T-helper 1 cell treated with Interleukin-12 subunit alpha and Interleukin-12 subunit beta and Interleukin-4 antibody, amounts not matched to agents 30 μg/mL and 1 μg/mL, for 36 hours (primary cell): ENCODE data around the gene GPER1.
"Not testable (repeated sequence)": the region's sequence is repeated elsewhere in the genome, so short reads cannot be mapped to it uniquely, and the experiment has no call there.

Source experiments
- H3K27ac Mint-ChIP-seq: one replicate; pipeline ENCODE4 v1.8.0; 2021; ENCODE audit warnings: mild to moderate bottlenecking, mixed read lengths
- H3K27me3 Mint-ChIP-seq: one replicate; pipeline ENCODE4 v1.8.0; 2021; ENCODE audit warnings: low read depth, mixed read lengths
- H3K36me3 Mint-ChIP-seq: one replicate; pipeline ENCODE4 v1.8.0; 2021; ENCODE audit warnings: low read depth, mixed read lengths
- H3K4me1 Mint-ChIP-seq: one replicate; pipeline ENCODE4 v1.8.0; 2021; ENCODE audit warnings: low read depth, mixed read lengths
- H3K4me3 Mint-ChIP-seq: one replicate; pipeline ENCODE4 v1.8.0; 2021; ENCODE audit warnings: mild to moderate bottlenecking, moderate library complexity, mixed read lengths
- H3K9me3 Mint-ChIP-seq: one replicate; pipeline ENCODE4 v1.8.0; 2021; ENCODE audit warnings: mixed read lengths

GPER1 gene

GRCh38 chr7:1071731-1072254 is 16.1 kb upstream of the GPER1 start:
- no peaks in the 10 kb centered on the region for H3K27me3 Mint-ChIP-seq
- H3K4me1 Mint-ChIP-seq, result no peaks in the 10 kb centered on the region
- H3K9me3 Mint-ChIP-seq, result peaks cover 8% of the 10 kb centered on the region
- H3K27ac Mint-ChIP-seq, result no peak overlapping the region
- H3K4me3 Mint-ChIP-seq, result no peak overlapping the region
- H3K36me3 Mint-ChIP-seq, result no peaks in the 10 kb centered on the region

- H3K9me3 Mint-ChIP-seq, result peaks cover 8% of the 10 kb centered on the region
- no peaks in the 10 kb centered on the region for H3K27me3 Mint-ChIP-seq
- no peak overlapping the region for H3K27ac Mint-ChIP-seq
Measured at GRCh38 chr7:1073142-1073977, 14.6 kb upstream of the GPER1 start.

GRCh38 chr7:1074018-1074417 is 13.9 kb upstream of the GPER1 start:
- not testable (repeated sequence) for H3K9me3 Mint-ChIP-seq, H3K27me3 Mint-ChIP-seq, H3K27ac Mint-ChIP-seq, H3K4me3 Mint-ChIP-seq, H3K36me3 Mint-ChIP-seq, H3K4me1 Mint-ChIP-seq

More at GRCh38 chr7:1073142-1073977, 14.6 kb upstream of the GPER1 start:
- Mint-ChIP-seq H3K4me3 (no peak overlapping the region), H3K4me1 (no peaks in the 10 kb centered on the region), H3K36me3 (no peaks in the 10 kb centered on the region)

- Mint-ChIP-seq H3K36me3 (no peaks in the 10 kb centered on the region), H3K4me1 (no peaks in the 10 kb centered on the region), H3K27me3 (no peaks in the 10 kb centered on the region), H3K27ac (no peak overlapping the region), H3K4me3 (no peak overlapping the region), H3K9me3 (peaks cover 8% of the 10 kb centered on the region)
Measured at GRCh38 chr7:1074593-1075431, 13.1 kb upstream of the GPER1 start.

- Mint-ChIP-seq H3K4me3 (no peak overlapping the region), H3K27ac (no peak overlapping the region), H3K9me3 (no peaks in the 10 kb centered on the region), H3K36me3 (no peaks in the 10 kb centered on the region), H3K4me1 (no peaks in the 10 kb centered on the region), H3K27me3 (no peaks in the 10 kb centered on the region)
Measured at GRCh38 chr7:1076184-1077072, 11.5 kb upstream of the GPER1 start.

- Mint-ChIP-seq H3K27ac (no peak overlapping the region), H3K4me3 (no peak overlapping the region), H3K27me3 (no peaks in the 10 kb centered on the region), H3K4me1 (no peaks in the 10 kb centered on the region), H3K9me3 (no peaks in the 10 kb centered on the region), H3K36me3 (no peaks in the 10 kb centered on the region)
Measured at GRCh38 chr7:1078519-1078918, 9.4 kb upstream of the GPER1 start.

GRCh38 chr7:1078985-1079384 is 8.9 kb upstream of the GPER1 start:
- no peaks in the 10 kb centered on the region for H3K4me1 Mint-ChIP-seq
- no peaks in the 10 kb centered on the region for H3K9me3 Mint-ChIP-seq
- no peak overlapping the region for H3K27ac Mint-ChIP-seq
- no peak overlapping the region for H3K4me3 Mint-ChIP-seq
- H3K27me3 Mint-ChIP-seq, result no peaks in the 10 kb centered on the region
- no peaks in the 10 kb centered on the region for H3K36me3 Mint-ChIP-seq

GRCh38 chr7:1079546-1079945 is 8.4 kb upstream of the GPER1 start:
- H3K4me3 Mint-ChIP-seq, result no peak overlapping the region
- H3K27ac Mint-ChIP-seq, result no peak overlapping the region
- H3K27me3 Mint-ChIP-seq, result no peaks in the 10 kb centered on the region
- H3K36me3 Mint-ChIP-seq, result no peaks in the 10 kb centered on the region
- no peaks in the 10 kb centered on the region for H3K9me3 Mint-ChIP-seq
- no peaks in the 10 kb centered on the region for H3K4me1 Mint-ChIP-seq

- H3K9me3 Mint-ChIP-seq, result no peaks in the 10 kb centered on the region
- no peak overlapping the region for H3K27ac Mint-ChIP-seq
- H3K4me3 Mint-ChIP-seq, result no peak overlapping the region
- no peaks in the 10 kb centered on the region for H3K27me3 Mint-ChIP-seq
- no peaks in the 10 kb centered on the region for H3K4me1 Mint-ChIP-seq
- no peaks in the 10 kb centered on the region for H3K36me3 Mint-ChIP-seq
Measured at GRCh38 chr7:1080252-1080920, 7.5 kb upstream of the GPER1 start.

- no peaks in the 10 kb centered on the region for H3K36me3 Mint-ChIP-seq
- H3K9me3 Mint-ChIP-seq, result no peaks in the 10 kb centered on the region
- no peak overlapping the region for H3K4me3 Mint-ChIP-seq
- H3K27me3 Mint-ChIP-seq, result no peaks in the 10 kb centered on the region
- no peaks in the 10 kb centered on the region for H3K4me1 Mint-ChIP-seq
- no peak overlapping the region for H3K27ac Mint-ChIP-seq
Measured at GRCh38 chr7:1080921-1081255, 7.0 kb upstream of the GPER1 start.

- no peak overlapping the region for H3K4me3 Mint-ChIP-seq
- no peaks in the 10 kb centered on the region for H3K4me1 Mint-ChIP-seq
- H3K36me3 Mint-ChIP-seq, result no peaks in the 10 kb centered on the region
- H3K27ac Mint-ChIP-seq, result no peak overlapping the region
- H3K27me3 Mint-ChIP-seq, result no peaks in the 10 kb centered on the region
- H3K9me3 Mint-ChIP-seq, result no peaks in the 10 kb centered on the region
Measured at GRCh38 chr7:1081336-1081735, 6.6 kb upstream of the GPER1 start.

- H3K36me3 Mint-ChIP-seq, result no peaks in the 10 kb centered on the region
- no peaks in the 10 kb centered on the region for H3K9me3 Mint-ChIP-seq
- H3K27me3 Mint-ChIP-seq, result peaks cover 1% of the 10 kb centered on the region
- H3K27ac Mint-ChIP-seq, result no peak overlapping the region
- no peak overlapping the region for H3K4me3 Mint-ChIP-seq
- peaks cover 1% of the 10 kb centered on the region for H3K4me1 Mint-ChIP-seq
Measured at GRCh38 chr7:1081931-1082401, 5.9 kb upstream of the GPER1 start.

GRCh38 chr7:1083729-1084657 is 3.9 kb upstream of the GPER1 start:
- Mint-ChIP-seq H3K4me3 (no peak overlapping the region), H3K36me3 (no peaks in the 10 kb centered on the region), H3K27ac (no peak overlapping the region), H3K9me3 (no peaks in the 10 kb centered on the region), H3K27me3 (peaks cover 3% of the 10 kb centered on the region), H3K4me1 (peaks cover 4% of the 10 kb centered on the region)
